ENCODE results near the gene XDH. TPM values are rescaled to one million over a fixed set of nuclear protein-coding genes. Genes with fewer than 3 reads are reported as not detected.

XDH gene
- total and polyA plus RNA-seq, 3 experiments from 2014 or later: not detected

- no peaks in the 10 kb centered on the region for H3K9me3 ChIP-seq (ENCODE audit: low read length)
- no peak overlapping the region for H3K4me3 ChIP-seq (ENCODE audit: low read length)
- DNase-seq: no peak
- Mint-ChIP-seq H3K27ac (no peak overlapping the region), H3K27me3 (peaks cover under 1 to 14% of the 10 kb centered on the region in 2 donors), H3K4me3 (no peak overlapping the region), H3K9me3 (no peaks in the 10 kb centered on the region), H3K4me1 (no peaks in the 10 kb centered on the region), H3K36me3 (no peaks in the 10 kb centered on the region)
- CTCF ChIA-PET: no interaction called here
- no peaks in the 10 kb centered on the region for H3K36me3 ChIP-seq (ENCODE audit: insufficient read depth, low read length)
- H3K4me1 ChIP-seq (ENCODE audit: insufficient read depth, low read length): no peaks in the 10 kb centered on the region
- no peaks in the 10 kb centered on the region for H3K27me3 ChIP-seq (ENCODE audit: insufficient read depth, low read length, poor library complexity, severe bottlenecking)
- POLR2A ChIA-PET: no interaction called here
- H3K27ac ChIP-seq (ENCODE audit: low read depth, low read length): no peak overlapping the region
These were observed 114.2 kb downstream of the XDH start for GRCh38 chr2:31300309-31300708.

GRCh38 chr2:31299547-31299946 lies 115.0 kb downstream of the XDH start:
- POLR2A ChIA-PET: no interaction called here
- Mint-ChIP-seq H3K4me3 (no peak overlapping the region), H3K9me3 (no peaks in the 10 kb centered on the region), H3K27ac (no peak overlapping the region), H3K36me3 (no peaks in the 10 kb centered on the region), H3K27me3 (peaks cover 3 to 14% of the 10 kb centered on the region in 2 donors), H3K4me1 (no peaks in the 10 kb centered on the region)
- DNase-seq: no peak
- Histone ChIP-seq H3K27me3 (ENCODE audit: insufficient read depth, low read length, poor library complexity, severe bottlenecking) (no peaks in the 10 kb centered on the region), H3K4me1 (ENCODE audit: insufficient read depth, low read length) (no peaks in the 10 kb centered on the region), H3K9me3 (ENCODE audit: low read length) (no peaks in the 10 kb centered on the region), H3K4me3 (ENCODE audit: low read length) (no peak overlapping the region), H3K36me3 (ENCODE audit: insufficient read depth, low read length) (no peaks in the 10 kb centered on the region), H3K27ac (ENCODE audit: low read depth, low read length) (no peak overlapping the region)
- CTCF ChIA-PET: no interaction called here

GRCh38 chr2:31297751-31298150 lies 116.8 kb downstream of the XDH start:
- CTCF ChIA-PET: no interaction called here
- Mint-ChIP-seq H3K9me3 (no peaks in the 10 kb centered on the region), H3K36me3 (no peaks in the 10 kb centered on the region), H3K4me1 (no peaks in the 10 kb centered on the region), H3K4me3 (no peak overlapping the region), H3K27ac (no peak overlapping the region), H3K27me3 (peaks cover 3 to 14% of the 10 kb centered on the region in 2 donors)
- H3K36me3 ChIP-seq (ENCODE audit: insufficient read depth, low read length): no peaks in the 10 kb centered on the region
- H3K27me3 ChIP-seq (ENCODE audit: insufficient read depth, low read length, poor library complexity, severe bottlenecking): no peaks in the 10 kb centered on the region
- H3K4me3 ChIP-seq (ENCODE audit: low read length): no peak overlapping the region
- DNase-seq: no peak
- H3K9me3 ChIP-seq (ENCODE audit: low read length): no peaks in the 10 kb centered on the region
- POLR2A ChIA-PET: no interaction called here
- no peak overlapping the region for H3K27ac ChIP-seq (ENCODE audit: low read depth, low read length)
- no peaks in the 10 kb centered on the region for H3K4me1 ChIP-seq (ENCODE audit: insufficient read depth, low read length)

- ChIA-PET CTCF (no interaction called here), POLR2A (no interaction called here)
- no peak overlapping the region for H3K27ac ChIP-seq (ENCODE audit: low read depth, low read length)
These were observed 117.8 kb downstream of the XDH start for GRCh38 chr2:31296641-31297287.

DNA sequence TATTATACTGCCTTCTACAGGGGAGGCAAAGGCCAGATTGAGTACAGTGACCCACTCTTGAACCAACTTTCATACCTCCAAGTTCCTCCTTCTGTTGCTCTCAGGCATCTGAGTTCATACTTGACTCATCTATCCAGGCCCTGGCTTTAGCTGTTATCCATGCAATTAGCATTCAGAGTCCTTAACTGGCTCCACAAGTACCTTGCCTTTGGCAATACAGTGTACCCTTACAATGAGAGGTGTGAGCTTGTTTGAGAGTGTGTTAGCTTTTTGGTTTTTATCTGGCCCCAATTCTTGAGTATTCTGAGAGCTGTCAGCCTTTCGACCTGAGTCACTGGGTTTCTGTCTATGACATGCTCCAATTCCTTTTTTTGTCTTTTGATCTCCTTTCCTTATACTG lies 120.3 kb downstream of the XDH start:
- Histone ChIP-seq H3K4me3 (ENCODE audit: low read length) (no peak overlapping the region), H3K27ac (ENCODE audit: low read depth, low read length) (no peak overlapping the region), H3K27me3 (ENCODE audit: insufficient read depth, low read length, poor library complexity, severe bottlenecking) (no peaks in the 10 kb centered on the region), H3K36me3 (ENCODE audit: insufficient read depth, low read length) (no peaks in the 10 kb centered on the region), H3K4me1 (ENCODE audit: insufficient read depth, low read length) (no peaks in the 10 kb centered on the region), H3K9me3 (ENCODE audit: low read length) (no peaks in the 10 kb centered on the region)
- Mint-ChIP-seq H3K4me1 (no peaks in the 10 kb centered on the region), H3K4me3 (no peak overlapping the region), H3K36me3 (no peaks in the 10 kb centered on the region), H3K9me3 (peaks cover 0 to 4% (median 0%) of the 10 kb centered on the region in 5 donors), H3K27me3 (peaks cover 3 to 7% of the 10 kb centered on the region in 2 donors), H3K27ac (no peak overlapping the region)
- CTCF ChIA-PET: no interaction called here
- no peak for DNase-seq
- POLR2A ChIA-PET: no interaction called here

More at GRCh38 chr2:31296641-31297287, 117.8 kb downstream of the XDH start:
- H3K9me3 ChIP-seq (ENCODE audit: low read length): no peaks in the 10 kb centered on the region
- DNase-seq: no peak
- no peaks in the 10 kb centered on the region for H3K27me3 ChIP-seq (ENCODE audit: insufficient read depth, low read length, poor library complexity, severe bottlenecking)
- H3K27me3 Mint-ChIP-seq: peaks cover 3 to 9% of the 10 kb centered on the region in 2 donors
- H3K4me1 ChIP-seq (ENCODE audit: insufficient read depth, low read length): no peaks in the 10 kb centered on the region
- no peaks in the 10 kb centered on the region for H3K36me3 Mint-ChIP-seq
- H3K4me3 ChIP-seq (ENCODE audit: low read length): no peak overlapping the region
- no peaks in the 10 kb centered on the region for H3K36me3 ChIP-seq (ENCODE audit: insufficient read depth, low read length)
- no peaks in the 10 kb centered on the region for H3K4me1 Mint-ChIP-seq
- no peak overlapping the region for H3K4me3 Mint-ChIP-seq
- no peaks in the 10 kb centered on the region for H3K9me3 Mint-ChIP-seq
- no peak overlapping the region for H3K27ac Mint-ChIP-seq

DNA sequence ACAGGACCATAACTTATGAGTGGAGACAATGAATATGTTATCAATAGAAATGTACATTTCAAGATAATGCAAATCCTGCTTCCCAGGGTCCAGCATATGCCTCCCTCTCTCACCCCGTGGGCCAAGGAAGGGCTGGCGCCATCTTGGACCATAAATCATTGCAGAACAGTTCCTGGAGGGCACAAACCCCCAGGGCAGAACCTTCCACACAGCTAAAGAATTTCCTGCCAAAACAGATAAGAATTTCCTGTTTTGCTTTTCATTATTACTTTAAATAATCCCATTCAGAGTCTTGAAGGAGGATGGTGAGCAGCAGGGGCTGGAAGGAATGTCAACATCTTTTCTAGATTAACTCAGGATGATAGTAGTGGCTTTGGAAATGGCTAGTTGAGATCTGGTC lies 126.9 kb downstream of the XDH start:
- H3K4me3 ChIP-seq (ENCODE audit: low read length): no peak overlapping the region
- H3K4me1 ChIP-seq (ENCODE audit: insufficient read depth, low read length): no peaks in the 10 kb centered on the region
- no peak for DNase-seq
- H3K27ac Mint-ChIP-seq: no peak overlapping the region
- no peaks in the 10 kb centered on the region for H3K9me3 ChIP-seq (ENCODE audit: low read length)
- H3K36me3 Mint-ChIP-seq: no peaks in the 10 kb centered on the region
- peaks cover 0 to 4% (median 0%) of the 10 kb centered on the region in 5 donors for H3K9me3 Mint-ChIP-seq
- H3K4me1 Mint-ChIP-seq: no peaks in the 10 kb centered on the region
- no peaks in the 10 kb centered on the region for H3K27me3 ChIP-seq (ENCODE audit: insufficient read depth, low read length, poor library complexity, severe bottlenecking)
- no peak overlapping the region for H3K27ac ChIP-seq (ENCODE audit: low read depth, low read length)
- ChIA-PET CTCF (no interaction called here), POLR2A (no interaction called here)
- H3K27me3 Mint-ChIP-seq: no peaks in the 10 kb centered on the region
- H3K4me3 Mint-ChIP-seq: no peak overlapping the region
- H3K36me3 ChIP-seq (ENCODE audit: insufficient read depth, low read length): no peaks in the 10 kb centered on the region

- Mint-ChIP-seq H3K27me3 (no peaks in the 10 kb centered on the region), H3K27ac (peak overlapping the region in 1 of 8 donors; percentile 20), H3K4me1 (no peaks in the 10 kb centered on the region), H3K36me3 (no peaks in the 10 kb centered on the region), H3K9me3 (peaks cover 0 to 4% (median 0%) of the 10 kb centered on the region in 5 donors), H3K4me3 (no peak overlapping the region)
- Histone ChIP-seq H3K27ac (ENCODE audit: low read depth, low read length) (no peak overlapping the region), H3K27me3 (ENCODE audit: insufficient read depth, low read length, poor library complexity, severe bottlenecking) (no peaks in the 10 kb centered on the region), H3K36me3 (ENCODE audit: insufficient read depth, low read length) (no peaks in the 10 kb centered on the region), H3K9me3 (ENCODE audit: low read length) (no peaks in the 10 kb centered on the region), H3K4me1 (ENCODE audit: insufficient read depth, low read length) (no peaks in the 10 kb centered on the region), H3K4me3 (ENCODE audit: low read length) (no peak overlapping the region)
- POLR2A ChIA-PET: no interaction called here
- DNase-seq: no peak
- CTCF ChIA-PET: no interaction called here
These were observed 127.5 kb downstream of the XDH start for GRCh38 chr2:31286961-31287550.

- H3K4me1 ChIP-seq (ENCODE audit: insufficient read depth, low read length): no peaks in the 10 kb centered on the region
- H3K36me3 Mint-ChIP-seq: no peaks in the 10 kb centered on the region
- no peaks in the 10 kb centered on the region for H3K36me3 ChIP-seq (ENCODE audit: insufficient read depth, low read length)
- no peak overlapping the region for H3K27ac Mint-ChIP-seq
- H3K27ac ChIP-seq (ENCODE audit: low read depth, low read length): no peak overlapping the region
- ChIA-PET CTCF (interaction anchor here (0.7 kb wide), 1 partner anchor 22 kb away, joined by 3 read pairs; no protein-coding TSS in a partner anchor), POLR2A (no interaction called here)
- H3K4me3 Mint-ChIP-seq: no peak overlapping the region
- no peaks in the 10 kb centered on the region for H3K9me3 ChIP-seq (ENCODE audit: low read length)
- no peak overlapping the region for H3K4me3 ChIP-seq (ENCODE audit: low read length)
- peaks cover 0 to 2% (median 0%) of the 10 kb centered on the region in 5 donors for H3K9me3 Mint-ChIP-seq
- no peaks in the 10 kb centered on the region for H3K27me3 Mint-ChIP-seq
- H3K4me1 Mint-ChIP-seq: no peaks in the 10 kb centered on the region
- no peak for DNase-seq
- no peaks in the 10 kb centered on the region for H3K27me3 ChIP-seq (ENCODE audit: insufficient read depth, low read length, poor library complexity, severe bottlenecking)
These were observed 128.3 kb downstream of the XDH start for GRCh38 chr2:31286230-31286629.
